IPS-18c (cell line): ENCODE data around the gene SLC28A1.
"Not testable (repeated sequence)": the region's sequence is repeated elsewhere in the genome, so short reads cannot be mapped to it uniquely, and the experiment has no call there.

Experiments
- H3K4me3 ChIP-seq: 2 replicates; pipeline ENCODE4 v1.7.0; 2013; ENCODE audit warnings: low read depth, mild to moderate bottlenecking, low read length, moderate library complexity; ENCODE audit not compliant: insufficient read depth
- H3K9me3 ChIP-seq: one replicate; pipeline ENCODE4 v1.6.1; 2013; ENCODE audit warnings: mild to moderate bottlenecking, low read length, moderate library complexity; ENCODE audit not compliant: control insufficient read depth, insufficient read depth

The SLC28A1 gene

GRCh38 chr15:84858231-84858630 lies 26.2 kb upstream of the SLC28A1 start:
- H3K4me3 ChIP-seq: no peak overlapping the region
- H3K9me3 ChIP-seq: no peaks in the 10 kb centered on the region

GRCh38 chr15:84859144-84859543 lies 25.3 kb upstream of the SLC28A1 start:
- no peak overlapping the region for H3K4me3 ChIP-seq
- H3K9me3 ChIP-seq: no peaks in the 10 kb centered on the region

GRCh38 chr15:84859651-84860050 lies 24.8 kb upstream of the SLC28A1 start:
- H3K9me3 ChIP-seq: no peaks in the 10 kb centered on the region
- H3K4me3 ChIP-seq: no peak overlapping the region

- Histone ChIP-seq H3K9me3 (no peaks in the 10 kb centered on the region), H3K4me3 (no peak overlapping the region)
These were observed 22.7 kb upstream of the SLC28A1 start for GRCh38 chr15:84861781-84862180.

GRCh38 chr15:84862214-84862975 lies 22.1 kb upstream of the SLC28A1 start:
- no peak overlapping the region for H3K4me3 ChIP-seq
- no peaks in the 10 kb centered on the region for H3K9me3 ChIP-seq

- no peaks in the 10 kb centered on the region for H3K9me3 ChIP-seq
- H3K4me3 ChIP-seq: no peak overlapping the region
These were observed 20.7 kb upstream of the SLC28A1 start for GRCh38 chr15:84863565-84864443.

GRCh38 chr15:84864444-84864795 lies 20.0 kb upstream of the SLC28A1 start:
- Histone ChIP-seq H3K4me3 (no peak overlapping the region), H3K9me3 (no peaks in the 10 kb centered on the region)

GRCh38 chr15:84865074-84865569 lies 19.3 kb upstream of the SLC28A1 start:
- H3K9me3 ChIP-seq: no peaks in the 10 kb centered on the region
- H3K4me3 ChIP-seq: no peak overlapping the region

GRCh38 chr15:84868037-84868880 lies 16.2 kb upstream of the SLC28A1 start:
- H3K9me3 ChIP-seq: no peaks in the 10 kb centered on the region
- H3K4me3 ChIP-seq: no peak overlapping the region

- no peak overlapping the region for H3K4me3 ChIP-seq
- H3K9me3 ChIP-seq: no peaks in the 10 kb centered on the region
These were observed 15.0 kb upstream of the SLC28A1 start for GRCh38 chr15:84869510-84869909.

GRCh38 chr15:84871428-84871985 lies 13.0 kb upstream of the SLC28A1 start:
- no peaks in the 10 kb centered on the region for H3K9me3 ChIP-seq
- no peak overlapping the region for H3K4me3 ChIP-seq

GRCh38 chr15:84872009-84872910 lies 12.2 kb upstream of the SLC28A1 start:
- no peaks in the 10 kb centered on the region for H3K9me3 ChIP-seq
- no peak overlapping the region for H3K4me3 ChIP-seq

GRCh38 chr15:84873997-84874396 lies 10.5 kb upstream of the SLC28A1 start:
- Histone ChIP-seq H3K9me3 (no peaks in the 10 kb centered on the region), H3K4me3 (no peak overlapping the region)

- H3K4me3 ChIP-seq: no peak overlapping the region
These were observed 9.3 kb upstream of the SLC28A1 start for GRCh38 chr15:84874981-84875699.

GRCh38 chr15:84876269-84876668 lies 8.2 kb upstream of the SLC28A1 start:
- Histone ChIP-seq H3K4me3 (no peak overlapping the region), H3K9me3 (no peaks in the 10 kb centered on the region)

More at GRCh38 chr15:84874981-84875699, 9.3 kb upstream of the SLC28A1 start:
- H3K9me3 ChIP-seq: no peaks in the 10 kb centered on the region

- not testable (repeated sequence) for H3K9me3 ChIP-seq
These were observed 6.8 kb upstream of the SLC28A1 start for GRCh38 chr15:84877701-84878100.

More at GRCh38 chr15:84877701-84878100, 6.8 kb upstream of the SLC28A1 start:
- H3K4me3 ChIP-seq: not testable (repeated sequence)
